Measurements from ENCODE around the gene TMEM39B. TPM values are rescaled to one million over a fixed set of nuclear protein-coding genes. Genes with fewer than 3 reads are reported as not detected.

TMEM39B gene
- total RNA-seq, 1 donor from 2014 or later: 14.1 TPM

DNA sequence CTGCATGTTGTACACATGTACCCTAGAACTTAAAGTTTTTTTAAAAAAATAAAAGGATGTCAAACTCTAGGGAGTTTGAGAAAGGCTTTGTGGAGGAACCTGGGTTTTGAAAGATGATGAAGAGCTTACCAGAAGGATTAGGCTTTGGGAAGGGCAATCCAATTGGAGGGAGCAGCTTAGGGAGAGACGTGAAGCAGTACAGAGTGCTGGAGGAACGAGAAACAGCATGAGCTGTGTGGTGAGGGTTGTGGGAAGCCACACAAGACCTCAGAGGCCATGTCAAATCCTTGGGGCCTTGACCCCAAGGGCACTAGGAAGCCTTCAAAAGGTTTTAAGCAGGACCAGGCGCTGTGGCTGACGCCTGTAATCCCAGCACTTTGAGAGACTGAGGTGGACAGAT lies 26.7 kb downstream of the TMEM39B start:
- peaks cover 24% of the 10 kb centered on the region for H3K36me3 Mint-ChIP-seq (ENCODE audit: low read depth)
- H3K27ac Mint-ChIP-seq (ENCODE audit: unreplicated experiment): peak overlapping the region; percentile 32
- DNase-seq (ENCODE audit: low spot score): no peak

DNA sequence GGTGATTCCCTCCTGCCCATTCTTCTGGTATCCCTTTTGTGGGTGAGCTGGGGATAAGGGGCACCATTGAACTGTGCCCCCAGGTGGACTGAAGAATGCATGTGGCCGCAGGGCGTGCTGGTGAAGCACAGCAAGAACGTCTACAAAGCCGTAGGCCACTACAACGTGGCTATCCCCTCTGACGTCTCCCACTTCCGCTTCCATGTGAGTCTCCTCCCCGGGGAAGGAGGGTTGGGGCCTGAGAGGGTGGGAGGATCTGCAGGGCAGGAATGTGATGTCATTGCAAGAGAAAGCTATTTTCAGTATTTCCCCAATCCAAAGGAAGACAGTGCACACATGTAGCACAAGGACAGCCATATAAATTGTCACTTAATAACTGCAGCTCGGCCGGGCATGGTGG lies 27.6 kb downstream of the TMEM39B start:
- Mint-ChIP-seq H3K27me3 (ENCODE audit: low read depth) (no peaks in the 10 kb centered on the region), H3K27ac (ENCODE audit: unreplicated experiment) (no peak overlapping the region), H3K4me3 (ENCODE audit: unreplicated experiment) (no peak overlapping the region), H3K9me3 (ENCODE audit: low read depth) (no peaks in the 10 kb centered on the region), H3K36me3 (ENCODE audit: low read depth) (peaks cover 16% of the 10 kb centered on the region), H3K4me1 (ENCODE audit: low read depth) (peaks cover 22% of the 10 kb centered on the region)
- DNase-seq (ENCODE audit: low spot score): no peak
- TF ChIP-seq, protein P1, sequence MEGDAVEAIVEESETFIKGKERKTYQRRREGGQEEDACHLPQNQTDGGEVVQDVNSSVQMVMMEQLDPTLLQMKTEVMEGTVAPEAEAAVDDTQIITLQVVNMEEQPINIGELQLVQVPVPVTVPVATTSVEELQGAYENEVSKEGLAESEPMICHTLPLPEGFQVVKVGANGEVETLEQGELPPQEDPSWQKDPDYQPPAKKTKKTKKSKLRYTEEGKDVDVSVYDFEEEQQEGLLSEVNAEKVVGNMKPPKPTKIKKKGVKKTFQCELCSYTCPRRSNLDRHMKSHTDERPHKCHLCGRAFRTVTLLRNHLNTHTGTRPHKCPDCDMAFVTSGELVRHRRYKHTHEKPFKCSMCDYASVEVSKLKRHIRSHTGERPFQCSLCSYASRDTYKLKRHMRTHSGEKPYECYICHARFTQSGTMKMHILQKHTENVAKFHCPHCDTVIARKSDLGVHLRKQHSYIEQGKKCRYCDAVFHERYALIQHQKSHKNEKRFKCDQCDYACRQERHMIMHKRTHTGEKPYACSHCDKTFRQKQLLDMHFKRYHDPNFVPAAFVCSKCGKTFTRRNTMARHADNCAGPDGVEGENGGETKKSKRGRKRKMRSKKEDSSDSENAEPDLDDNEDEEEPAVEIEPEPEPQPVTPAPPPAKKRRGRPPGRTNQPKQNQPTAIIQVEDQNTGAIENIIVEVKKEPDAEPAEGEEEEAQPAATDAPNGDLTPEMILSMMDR (IDR thresholded peaks at IDR 0.05): no peak

More for the DNA sequence above, 26.7 kb downstream of the TMEM39B start:
- H3K27me3 Mint-ChIP-seq (ENCODE audit: low read depth): no peaks in the 10 kb centered on the region
- no peak overlapping the region for H3K4me3 Mint-ChIP-seq (ENCODE audit: unreplicated experiment)
- H3K9me3 Mint-ChIP-seq (ENCODE audit: low read depth): no peaks in the 10 kb centered on the region
- TF ChIP-seq, protein P1 (IDR thresholded peaks at IDR 0.05): no peak
- peaks cover 22% of the 10 kb centered on the region for H3K4me1 Mint-ChIP-seq (ENCODE audit: low read depth)

DNA sequence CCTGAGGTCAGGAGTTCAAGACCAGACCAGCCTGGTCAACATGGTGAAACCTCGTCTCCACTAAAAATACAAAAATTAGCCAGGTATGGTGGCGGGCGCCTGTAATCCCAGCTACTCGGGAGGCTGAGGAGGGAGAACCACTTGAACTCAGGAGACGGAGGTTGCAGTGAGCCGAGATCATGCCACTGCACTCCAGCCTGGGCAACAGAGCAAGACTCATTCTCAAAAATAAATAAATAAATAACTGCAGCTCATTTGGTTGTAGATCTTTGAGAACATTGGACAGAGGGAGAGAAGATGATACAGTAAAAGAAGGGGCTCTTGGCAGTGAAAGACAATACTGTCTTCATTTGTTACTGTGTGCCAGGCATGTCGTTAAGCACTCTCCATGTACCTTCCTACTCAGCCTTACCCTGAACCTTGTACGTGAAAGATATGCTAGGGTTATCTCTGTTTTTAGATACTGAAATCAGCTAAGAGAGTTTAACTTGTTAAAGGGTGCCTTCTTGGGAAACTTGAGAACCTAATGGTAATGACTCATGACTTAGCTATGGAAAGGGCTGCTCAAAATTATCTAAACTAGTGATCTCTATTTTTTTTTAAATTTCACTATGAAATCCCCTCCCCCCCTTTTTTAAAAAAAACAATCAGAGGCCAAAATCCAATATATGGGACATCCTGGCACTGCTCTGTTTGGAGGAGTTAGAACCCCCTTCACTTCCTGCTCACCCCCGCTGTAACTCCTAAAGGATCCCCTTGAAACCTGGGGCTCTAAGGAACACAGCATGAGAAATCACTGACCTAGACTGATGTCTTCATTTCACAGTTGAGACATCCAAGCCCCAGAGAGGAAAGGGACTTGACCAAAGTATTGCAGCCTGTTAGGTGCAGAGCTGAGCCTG lies 28.3 kb downstream of the TMEM39B start:
- H3K36me3 Mint-ChIP-seq (ENCODE audit: low read depth): peaks cover 10% of the 10 kb centered on the region
- H3K27me3 Mint-ChIP-seq (ENCODE audit: low read depth): no peaks in the 10 kb centered on the region
- DNase-seq (ENCODE audit: low spot score): no peak
- H3K4me3 Mint-ChIP-seq (ENCODE audit: unreplicated experiment): no peak overlapping the region
- TF ChIP-seq, protein P1 (IDR thresholded peaks at IDR 0.05): no peak
- H3K4me1 Mint-ChIP-seq (ENCODE audit: low read depth): peaks cover 22% of the 10 kb centered on the region
- H3K9me3 Mint-ChIP-seq (ENCODE audit: low read depth): no peaks in the 10 kb centered on the region
- H3K27ac Mint-ChIP-seq (ENCODE audit: unreplicated experiment): peak overlapping the region; percentile 20

DNA sequence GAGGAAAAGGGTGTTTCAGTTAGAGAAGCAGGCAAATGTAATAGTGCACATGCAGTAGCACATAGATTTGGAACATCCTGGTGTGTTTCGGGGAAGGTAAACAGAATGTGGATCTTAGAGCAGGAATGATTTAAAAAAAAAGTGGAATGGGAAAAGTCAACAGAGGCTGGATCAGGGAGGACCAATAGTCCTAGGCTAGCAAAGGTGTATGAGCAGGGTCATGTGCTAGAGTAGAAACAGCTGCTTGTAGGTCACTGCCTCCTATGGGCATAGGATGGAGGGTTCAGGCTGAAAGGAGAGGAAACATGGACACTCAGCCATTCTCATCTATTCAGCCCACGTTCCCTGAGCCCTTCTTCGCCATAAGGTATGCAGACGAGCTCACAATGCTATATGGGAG lies 31.4 kb downstream of the TMEM39B start:
- peaks cover 33% of the 10 kb centered on the region for H3K4me1 Mint-ChIP-seq (ENCODE audit: low read depth)
- TF ChIP-seq, protein P1 (IDR thresholded peaks at IDR 0.05): no peak
- H3K27me3 Mint-ChIP-seq (ENCODE audit: low read depth): no peaks in the 10 kb centered on the region
- H3K4me3 Mint-ChIP-seq (ENCODE audit: unreplicated experiment): no peak overlapping the region
- H3K27ac Mint-ChIP-seq (ENCODE audit: unreplicated experiment): no peak overlapping the region
- H3K9me3 Mint-ChIP-seq (ENCODE audit: low read depth): no peaks in the 10 kb centered on the region
- H3K36me3 Mint-ChIP-seq (ENCODE audit: low read depth): peaks cover 1% of the 10 kb centered on the region
- no peak for DNase-seq (ENCODE audit: low spot score)

DNA sequence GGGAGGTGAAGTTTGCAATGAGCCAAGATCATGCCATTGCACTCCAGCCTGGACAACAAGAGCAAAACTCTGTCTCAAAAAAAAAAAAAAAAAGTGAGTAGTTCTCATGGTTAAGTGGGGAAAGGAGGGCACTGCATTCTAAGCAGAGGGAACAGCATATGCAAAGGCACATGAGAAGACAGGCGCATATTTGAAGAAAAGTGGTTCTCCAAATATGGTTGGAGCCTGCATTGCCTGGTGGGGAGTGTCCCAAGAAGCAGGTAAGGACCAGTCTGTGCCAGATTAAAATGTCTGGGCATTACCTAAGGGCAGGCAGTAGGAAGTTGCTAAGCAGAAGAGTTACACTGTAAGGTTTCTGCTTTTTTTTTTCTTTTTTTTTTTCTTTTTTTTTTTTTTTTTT lies 32.6 kb downstream of the TMEM39B start:
- Mint-ChIP-seq H3K27me3 (ENCODE audit: low read depth) (no peaks in the 10 kb centered on the region), H3K36me3 (ENCODE audit: low read depth) (no peaks in the 10 kb centered on the region), H3K4me3 (ENCODE audit: unreplicated experiment) (no peak overlapping the region), H3K27ac (ENCODE audit: unreplicated experiment) (no peak overlapping the region), H3K4me1 (ENCODE audit: low read depth) (peaks cover 42% of the 10 kb centered on the region), H3K9me3 (ENCODE audit: low read depth) (no peaks in the 10 kb centered on the region)
- TF ChIP-seq, protein P1 (IDR thresholded peaks at IDR 0.05): no peak
- DNase-seq (ENCODE audit: low spot score): no peak
